Karpas-422 (cell line): ENCODE measurements around the gene ESM1. TPM values are rescaled to one million over a fixed set of nuclear protein-coding genes. Genes with fewer than 3 reads are reported as not detected.
"Not testable (repeated sequence)": the region's sequence is repeated elsewhere in the genome, so short reads cannot be mapped to it uniquely, and the experiment has no call there.

ENCODE experiments used
- DNase-seq: peaks from one replicate; pipeline ENCODE4 v3.0.0-alpha.2; 2015
- H2AFZ ChIP-seq: fragments of 200-600 bp; sonication (generic); 2 replicates; pipeline ENCODE4 v1.6.1; 2014; ENCODE audit warnings: antibody characterized with exemption, low read length, mixed read lengths
- H3K27ac ChIP-seq: fragments of 200-600 bp; sonication (generic); 2 replicates; pipeline ENCODE4 v1.5.1; 2014; ENCODE audit warnings: mild to moderate bottlenecking, low read length, moderate library complexity
- H3K27me3 ChIP-seq: fragments of 200-600 bp; sonication (generic); 2 replicates; pipeline ENCODE4 v1.6.1; 2014; ENCODE audit warnings: low read length, mixed read lengths
- H3K36me3 ChIP-seq: fragments of 200-600 bp; sonication (generic); 2 replicates; pipeline ENCODE4 v1.6.1; 2014; ENCODE audit warnings: low read length, mixed read lengths; ENCODE audit not compliant: insufficient read depth
- H3K4me1 ChIP-seq: fragments of 200-600 bp; sonication (generic); 2 replicates; pipeline ENCODE4 v1.6.1; 2014; ENCODE audit warnings: mild to moderate bottlenecking, low read length, mixed read lengths
- H3K4me2 ChIP-seq: fragments of 200-600 bp; sonication (generic); 2 replicates; pipeline ENCODE4 v1.6.1; 2014; ENCODE audit warnings: low read length, low read depth, mild to moderate bottlenecking; ENCODE audit not compliant: poor library complexity, severe bottlenecking
- H3K4me3 ChIP-seq: fragments of 200-600 bp; sonication (generic); 2 replicates; pipeline ENCODE4 v1.5.1; 2014; ENCODE audit warnings: mild to moderate bottlenecking, antibody characterized with exemption, low read length, mixed read lengths
- H3K79me2 ChIP-seq: fragments of 200-600 bp; sonication (generic); 2 replicates; pipeline ENCODE4 v1.6.1; 2014; ENCODE audit warnings: mild to moderate bottlenecking, low read length, mixed read lengths
- H3K9ac ChIP-seq: fragments of 200-600 bp; sonication (generic); 2 replicates; pipeline ENCODE4 v1.6.0; 2014; ENCODE audit warnings: low read length
- H3K9me2 ChIP-seq: fragments of 200-600 bp; sonication (generic), shearing (Covaris generic); replicated peaks from 2 replicates; pipeline ENCODE4 v1.6.0; 2014; ENCODE audit warnings: mild to moderate bottlenecking, low read length, moderate library complexity; ENCODE audit not compliant: insufficient read depth
- H3K9me3 ChIP-seq: fragments of 300-700, 200-600 bp; sonication (generic); 2 replicates; pipeline ENCODE4 v1.6.1; 2014; ENCODE audit warnings: low read length, mixed read lengths
- H4K20me1 ChIP-seq: fragments of 200-600 bp; sonication (generic); 2 replicates; pipeline ENCODE4 v1.6.1; 2014; ENCODE audit warnings: mild to moderate bottlenecking, antibody characterized with exemption, low read length, low read depth; ENCODE audit not compliant: insufficient read depth
- total RNA-seq: library from RNA; depleted of rRNA; stranded (reverse); fragments of >200 nt; shearing (Covaris generic); gene quantifications from 2 replicates; pipeline ENCODE4 v1.2.3, GENCODE V29; 2014; ENCODE audit warnings: low replicate concordance

The ESM1 gene
- total RNA-seq, 1 experiment from 2014 or later: not detected

- no peaks in the 10 kb centered on the region for H3K27me3 ChIP-seq
- H4K20me1 ChIP-seq: no peaks in the 10 kb centered on the region
- DNase-seq: no peak
- H3K27ac ChIP-seq: no peak overlapping the region
- no peak overlapping the region for H3K9ac ChIP-seq
- no peak overlapping the region for H2AFZ ChIP-seq
- no peak overlapping the region for H3K4me2 ChIP-seq
- H3K79me2 ChIP-seq: no peaks in the 10 kb centered on the region
- H3K36me3 ChIP-seq: no peaks in the 10 kb centered on the region
- H3K9me3 ChIP-seq: no peaks in the 10 kb centered on the region
- H3K9me2 ChIP-seq: no peaks in the 10 kb centered on the region
- H3K4me3 ChIP-seq: no peak overlapping the region
- H3K4me1 ChIP-seq: no peaks in the 10 kb centered on the region
These were observed 36.0 kb upstream of the ESM1 start for GRCh38 chr5:55021410-55021809.

GRCh38 chr5:55010149-55010548 lies 24.8 kb upstream of the ESM1 start:
- not testable (repeated sequence) for H3K79me2 ChIP-seq, H4K20me1 ChIP-seq, H3K27ac ChIP-seq, H3K27me3 ChIP-seq, H2AFZ ChIP-seq, H3K4me2 ChIP-seq, H3K4me3 ChIP-seq, H3K9me3 ChIP-seq, DNase-seq, H3K36me3 ChIP-seq, H3K4me1 ChIP-seq, H3K9ac ChIP-seq, H3K9me2 ChIP-seq

- no peak overlapping the region for H3K9ac ChIP-seq
- DNase-seq: no peak
- no peaks in the 10 kb centered on the region for H4K20me1 ChIP-seq
- no peaks in the 10 kb centered on the region for H3K36me3 ChIP-seq
- no peak overlapping the region for H3K27ac ChIP-seq
- no peak overlapping the region for H3K4me3 ChIP-seq
- no peaks in the 10 kb centered on the region for H3K27me3 ChIP-seq
- no peaks in the 10 kb centered on the region for H3K9me3 ChIP-seq
- H3K9me2 ChIP-seq: no peaks in the 10 kb centered on the region
- no peak overlapping the region for H2AFZ ChIP-seq
- H3K4me1 ChIP-seq: no peaks in the 10 kb centered on the region
- no peak overlapping the region for H3K4me2 ChIP-seq
- no peaks in the 10 kb centered on the region for H3K79me2 ChIP-seq
These were observed 19.3 kb upstream of the ESM1 start for GRCh38 chr5:55004729-55005128.

- no peaks in the 10 kb centered on the region for H4K20me1 ChIP-seq
- H3K27me3 ChIP-seq: no peaks in the 10 kb centered on the region
- H3K9me3 ChIP-seq: no peaks in the 10 kb centered on the region
- H3K4me1 ChIP-seq: no peaks in the 10 kb centered on the region
- no peaks in the 10 kb centered on the region for H3K9me2 ChIP-seq
- no peaks in the 10 kb centered on the region for H3K36me3 ChIP-seq
- no peak overlapping the region for H3K4me2 ChIP-seq
- H3K27ac ChIP-seq: no peak overlapping the region
- no peak overlapping the region for H3K4me3 ChIP-seq
- H3K79me2 ChIP-seq: no peaks in the 10 kb centered on the region
- no peak overlapping the region for H3K9ac ChIP-seq
- no peak for DNase-seq
- no peak overlapping the region for H2AFZ ChIP-seq
These were observed 18.2 kb upstream of the ESM1 start for GRCh38 chr5:55003432-55004065.

- H3K27ac ChIP-seq, H4K20me1 ChIP-seq, DNase-seq, H2AFZ ChIP-seq, H3K27me3 ChIP-seq, H3K4me2 ChIP-seq, H3K79me2 ChIP-seq, H3K4me1 ChIP-seq, H3K4me3 ChIP-seq, H3K9me3 ChIP-seq, H3K9ac ChIP-seq, H3K9me2 ChIP-seq, H3K36me3 ChIP-seq: not testable (repeated sequence)
These were observed 16.8 kb upstream of the ESM1 start for GRCh38 chr5:55002166-55002565.

- Histone ChIP-seq H3K79me2 (no peaks in the 10 kb centered on the region), H3K9me2 (no peaks in the 10 kb centered on the region), H3K27ac (no peak overlapping the region), H2AFZ (no peak overlapping the region), H3K27me3 (no peaks in the 10 kb centered on the region), H3K4me2 (no peak overlapping the region), H3K36me3 (no peaks in the 10 kb centered on the region), H3K9me3 (no peaks in the 10 kb centered on the region), H3K4me3 (no peak overlapping the region), H3K9ac (no peak overlapping the region), H3K4me1 (no peaks in the 10 kb centered on the region), H4K20me1 (no peaks in the 10 kb centered on the region)
- DNase-seq: no peak
These were observed 11.7 kb upstream of the ESM1 start for GRCh38 chr5:54997081-54997480.

GRCh38 chr5:54996466-54996865 lies 11.1 kb upstream of the ESM1 start:
- Histone ChIP-seq H2AFZ (no peak overlapping the region), H3K27ac (no peak overlapping the region), H3K27me3 (no peaks in the 10 kb centered on the region), H3K36me3 (no peaks in the 10 kb centered on the region), H3K9me3 (no peaks in the 10 kb centered on the region), H4K20me1 (no peaks in the 10 kb centered on the region), H3K9ac (no peak overlapping the region), H3K9me2 (no peaks in the 10 kb centered on the region), H3K4me2 (no peak overlapping the region), H3K4me1 (no peaks in the 10 kb centered on the region), H3K79me2 (no peaks in the 10 kb centered on the region), H3K4me3 (no peak overlapping the region)
- no peak for DNase-seq

- no peaks in the 10 kb centered on the region for H3K27me3 ChIP-seq
- H3K4me1 ChIP-seq: no peaks in the 10 kb centered on the region
- no peak overlapping the region for H3K9ac ChIP-seq
- no peak overlapping the region for H3K27ac ChIP-seq
- no peak overlapping the region for H2AFZ ChIP-seq
- DNase-seq: no peak
- no peak overlapping the region for H3K4me3 ChIP-seq
- H3K79me2 ChIP-seq: no peaks in the 10 kb centered on the region
- H3K36me3 ChIP-seq: no peaks in the 10 kb centered on the region
- no peaks in the 10 kb centered on the region for H4K20me1 ChIP-seq
- no peak overlapping the region for H3K4me2 ChIP-seq
- no peaks in the 10 kb centered on the region for H3K9me3 ChIP-seq
- no peaks in the 10 kb centered on the region for H3K9me2 ChIP-seq
These were observed 9.8 kb upstream of the ESM1 start for GRCh38 chr5:54995168-54995567.

GRCh38 chr5:54994628-54995027 lies 9.2 kb upstream of the ESM1 start:
- H3K4me3 ChIP-seq: no peak overlapping the region
- no peaks in the 10 kb centered on the region for H4K20me1 ChIP-seq
- no peaks in the 10 kb centered on the region for H3K36me3 ChIP-seq

More at GRCh38 chr5:54994628-54995027, 9.2 kb upstream of the ESM1 start:
- Histone ChIP-seq H3K4me2 (no peak overlapping the region), H3K27ac (no peak overlapping the region), H3K27me3 (no peaks in the 10 kb centered on the region), H3K9ac (no peak overlapping the region), H3K4me1 (no peaks in the 10 kb centered on the region), H3K79me2 (no peaks in the 10 kb centered on the region), H2AFZ (no peak overlapping the region), H3K9me2 (no peaks in the 10 kb centered on the region), H3K9me3 (no peaks in the 10 kb centered on the region)
- DNase-seq: no peak
